CD14-positive monocyte (primary cell): ENCODE data around the gene CTSE. TPM values are rescaled to one million over a fixed set of nuclear protein-coding genes. Genes with fewer than 3 reads are reported as not detected.

Source experiments
- DNase-seq, 3 donors: peaks; one replicate each; pipeline ENCODE4 v3.0.0-alpha.2; 2011 to 2022
- H2AFZ ChIP-seq: 2 replicates; pipeline ENCODE4 v1.6.0; 2012; ENCODE audit warnings: mild to moderate bottlenecking, low read depth, low read length, inconsistent platforms; ENCODE audit not compliant: insufficient read depth, poor library complexity, severe bottlenecking
- H3K27ac ChIP-seq, 2 donors: 1 replicate in 1 of 2; 2 replicates in 1 of 2; pipeline ENCODE4 v1.5.1; 2012 to 2013; ENCODE audit warnings: low read length in 2 of 2, control low read depth in 1 of 2, inconsistent platforms in 1 of 2, low read depth in 1 of 2, mild to moderate bottlenecking in 1 of 2
- H3K27me3 ChIP-seq, 2 donors: one replicate each; pipeline versions ENCODE4 v1.6.0 to v1.6.1; 2011 to 2013; ENCODE audit warnings: low read length in 2 of 2; ENCODE audit not compliant: control insufficient read depth in 2 of 2, insufficient read depth in 2 of 2
- H3K36me3 ChIP-seq, 2 donors: replicated peaks in 1 of 2; 1 replicate in 1 of 2; 2 replicates in 1 of 2; pipeline versions ENCODE4 v1.5.1 to v1.6.1; 2012 to 2013; ENCODE audit warnings: low read length in 2 of 2, control low read depth in 1 of 2, inconsistent platforms in 1 of 2, mild to moderate bottlenecking in 1 of 2; ENCODE audit not compliant: insufficient read depth in 2 of 2, control insufficient read depth in 1 of 2
- H3K4me1 ChIP-seq, 2 donors: 1 replicate in 1 of 2; 2 replicates in 1 of 2; pipeline versions ENCODE4 v1.5.1 to v1.6.1; 2012 to 2013; ENCODE audit warnings: low read length in 2 of 2, control low read depth in 1 of 2, inconsistent platforms in 1 of 2, mild to moderate bottlenecking in 1 of 2, moderate library complexity in 1 of 2; ENCODE audit not compliant: insufficient read depth in 2 of 2, control insufficient read depth in 1 of 2
- H3K4me2 ChIP-seq: replicated peaks from 2 replicates; pipeline ENCODE3; 2012; ENCODE audit warnings: low read length, moderate library complexity, mild to moderate bottlenecking; ENCODE audit not compliant: poor library complexity, severe bottlenecking; ENCODE audit errors: extremely low read depth
- H3K4me3 ChIP-seq, 3 experiments: fragments of 200-600 bp in 1 of 3; sonication (generic) in 1 of 3; replicated peaks in 1 of 3; 1 replicate in 2 of 3; 2 replicates in 1 of 3; pipeline ENCODE4 v1.5.1; 2011 to 2013; ENCODE audit warnings: low read length in 3 of 3, mild to moderate bottlenecking in 3 of 3, control low read depth in 2 of 3, low read depth in 2 of 3, inconsistent platforms in 1 of 3, moderate library complexity in 1 of 3
- H3K79me2 ChIP-seq: 2 replicates; pipeline ENCODE4 v1.6.0; 2012; ENCODE audit warnings: mild to moderate bottlenecking, control low read depth, inconsistent platforms, low read length, moderate library complexity; ENCODE audit not compliant: insufficient read depth
- H3K9ac ChIP-seq: 2 replicates; pipeline ENCODE4 v1.6.0; 2017; ENCODE audit warnings: low read length, mild to moderate bottlenecking; ENCODE audit not compliant: insufficient read depth, poor library complexity, severe bottlenecking
- H3K9me3 ChIP-seq, 2 donors: replicated peaks in 1 of 2; 1 replicate in 1 of 2; 2 replicates in 1 of 2; pipeline versions ENCODE4 v1.5.1 to v1.6.1; 2012 to 2013; ENCODE audit warnings: low read length in 2 of 2, control low read depth in 1 of 2; ENCODE audit not compliant: control insufficient read depth in 1 of 2, insufficient read depth in 1 of 2
- H4K20me1 ChIP-seq: 2 replicates; pipeline ENCODE4 v1.6.0; 2012; ENCODE audit warnings: mild to moderate bottlenecking, low read length, control low read depth, moderate library complexity; ENCODE audit not compliant: insufficient read depth
- H3K27ac Mint-ChIP-seq, 7 donors: one replicate each; pipeline ENCODE4 v1.8.0; 2020; ENCODE audit warnings: mild to moderate bottlenecking in 7 of 7, mixed read lengths in 7 of 7, moderate library complexity in 6 of 7, inconsistent platforms in 2 of 7
- H3K27me3 Mint-ChIP-seq, 3 donors: one replicate each; pipeline ENCODE4 v1.8.0; 2021 to 2022; ENCODE audit warnings: low read depth in 3 of 3, mild to moderate bottlenecking in 3 of 3, mixed read lengths in 3 of 3, moderate library complexity in 3 of 3, inconsistent platforms in 1 of 3
- H3K36me3 Mint-ChIP-seq, 2 donors: one replicate each; pipeline ENCODE4 v1.8.0; 2020; ENCODE audit warnings: mixed read lengths in 2 of 2, inconsistent platforms in 1 of 2, mild to moderate bottlenecking in 1 of 2
- H3K4me1 Mint-ChIP-seq: one replicate; pipeline ENCODE4 v1.8.0; 2020; ENCODE audit warnings: mild to moderate bottlenecking, mixed read lengths
- H3K4me3 Mint-ChIP-seq, 2 donors: one replicate each; pipeline ENCODE4 v1.8.0; 2020; ENCODE audit warnings: mild to moderate bottlenecking in 2 of 2, mixed read lengths in 2 of 2, moderate library complexity in 1 of 2
- H3K9me3 Mint-ChIP-seq, 7 donors: one replicate each; pipeline ENCODE4 v1.8.0; 2020 to 2022; ENCODE audit warnings: mixed read lengths in 7 of 7, mild to moderate bottlenecking in 6 of 7, moderate library complexity in 6 of 7, inconsistent platforms in 2 of 7
- WGBS: methylation state at CpG from one replicate; pipeline ENCODE4 v1.1.5; 2013; ENCODE audit warnings: missing lambda C conversion rate; ENCODE audit not compliant: insufficient coverage; 5-methylcytosine and 5-hydroxymethylcytosine counted together
- intact Hi-C, 2 donors: fragments of 100-400 bp; cut with micrococcal nuclease; formaldehyde crosslinking; loops; one replicate each; pipeline versions ENCODE4 v1.15.0 to v1.15.1; 2023
- polyA plus RNA-seq, 3 donors: library from polyadenylated mRNA; depleted of rRNA in 1 of 3; unstranded in 2 of 3; stranded (reverse) in 1 of 3; fragments of 300-500 nt in 2 of 3; fragments of >200 nt in 1 of 3; fragmentation: Illumina TruSeq in 2 of 3; gene quantifications; 1 replicate in 2 of 3; 2 replicates in 1 of 3; pipeline ENCODE4 v1.2.3, GENCODE V29; 2012 to 2021
- TF ChIP-seq, protein P1 (sequence below): fragments of 200-600 bp; IDR thresholded peaks from one replicate; pipeline ENCODE4 v1.8.0; 2022; ENCODE audit warnings: antibody characterized with exemption, mild to moderate bottlenecking

CTSE gene
- polyA plus RNA-seq, 3 donors: not detected

- peaks cover 0 to 3% (median 0%) of the 10 kb centered on the region in 7 donors for H3K9me3 Mint-ChIP-seq
- H3K36me3 Mint-ChIP-seq: no peaks in the 10 kb centered on the region
- whole genome bisulfite sequencing: 0% methylated on average over 1 of the region's 6 CpGs
- intact Hi-C loops: loop anchor here in 1 of 2 donors (5.0 kb wide), 1 partner anchor 39 kb away; the partner anchor contains the start of gene RHEX
- H3K27me3 Mint-ChIP-seq: peaks cover 0 to 2% (median 0%) of the 10 kb centered on the region in 3 donors
- TF ChIP-seq, protein P1, sequence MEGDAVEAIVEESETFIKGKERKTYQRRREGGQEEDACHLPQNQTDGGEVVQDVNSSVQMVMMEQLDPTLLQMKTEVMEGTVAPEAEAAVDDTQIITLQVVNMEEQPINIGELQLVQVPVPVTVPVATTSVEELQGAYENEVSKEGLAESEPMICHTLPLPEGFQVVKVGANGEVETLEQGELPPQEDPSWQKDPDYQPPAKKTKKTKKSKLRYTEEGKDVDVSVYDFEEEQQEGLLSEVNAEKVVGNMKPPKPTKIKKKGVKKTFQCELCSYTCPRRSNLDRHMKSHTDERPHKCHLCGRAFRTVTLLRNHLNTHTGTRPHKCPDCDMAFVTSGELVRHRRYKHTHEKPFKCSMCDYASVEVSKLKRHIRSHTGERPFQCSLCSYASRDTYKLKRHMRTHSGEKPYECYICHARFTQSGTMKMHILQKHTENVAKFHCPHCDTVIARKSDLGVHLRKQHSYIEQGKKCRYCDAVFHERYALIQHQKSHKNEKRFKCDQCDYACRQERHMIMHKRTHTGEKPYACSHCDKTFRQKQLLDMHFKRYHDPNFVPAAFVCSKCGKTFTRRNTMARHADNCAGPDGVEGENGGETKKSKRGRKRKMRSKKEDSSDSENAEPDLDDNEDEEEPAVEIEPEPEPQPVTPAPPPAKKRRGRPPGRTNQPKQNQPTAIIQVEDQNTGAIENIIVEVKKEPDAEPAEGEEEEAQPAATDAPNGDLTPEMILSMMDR: no peak
- no peak overlapping the region for H3K27ac ChIP-seq
- peak overlapping the region in 1 of 3 experiments; percentile 71 for H3K4me3 ChIP-seq
- no peaks in the 10 kb centered on the region for H3K27me3 ChIP-seq
- H3K9ac ChIP-seq: no peak overlapping the region
- H3K4me2 ChIP-seq: peak overlapping the region; percentile 74
- H3K79me2 ChIP-seq: no peaks in the 10 kb centered on the region
- peak overlapping the region in 1 of 2 donors; percentile 57 for H3K4me3 Mint-ChIP-seq
- no peaks in the 10 kb centered on the region for H3K36me3 ChIP-seq
- no peaks in the 10 kb centered on the region for H3K9me3 ChIP-seq
- H2AFZ ChIP-seq: no peak overlapping the region
- H3K4me1 Mint-ChIP-seq: peaks cover 43% of the 10 kb centered on the region
- no peaks in the 10 kb centered on the region for H4K20me1 ChIP-seq
- peak in 2 of 3 donors; percentile 17 to 25 for DNase-seq
- peak overlapping the region; percentile 16 to 92 (median 73) for H3K27ac Mint-ChIP-seq
- peaks cover 31 to 42% of the 10 kb centered on the region in 2 donors for H3K4me1 ChIP-seq
Measured at GRCh38 chr1:206013026-206013795, 10.5 kb downstream of the CTSE start.

DNA sequence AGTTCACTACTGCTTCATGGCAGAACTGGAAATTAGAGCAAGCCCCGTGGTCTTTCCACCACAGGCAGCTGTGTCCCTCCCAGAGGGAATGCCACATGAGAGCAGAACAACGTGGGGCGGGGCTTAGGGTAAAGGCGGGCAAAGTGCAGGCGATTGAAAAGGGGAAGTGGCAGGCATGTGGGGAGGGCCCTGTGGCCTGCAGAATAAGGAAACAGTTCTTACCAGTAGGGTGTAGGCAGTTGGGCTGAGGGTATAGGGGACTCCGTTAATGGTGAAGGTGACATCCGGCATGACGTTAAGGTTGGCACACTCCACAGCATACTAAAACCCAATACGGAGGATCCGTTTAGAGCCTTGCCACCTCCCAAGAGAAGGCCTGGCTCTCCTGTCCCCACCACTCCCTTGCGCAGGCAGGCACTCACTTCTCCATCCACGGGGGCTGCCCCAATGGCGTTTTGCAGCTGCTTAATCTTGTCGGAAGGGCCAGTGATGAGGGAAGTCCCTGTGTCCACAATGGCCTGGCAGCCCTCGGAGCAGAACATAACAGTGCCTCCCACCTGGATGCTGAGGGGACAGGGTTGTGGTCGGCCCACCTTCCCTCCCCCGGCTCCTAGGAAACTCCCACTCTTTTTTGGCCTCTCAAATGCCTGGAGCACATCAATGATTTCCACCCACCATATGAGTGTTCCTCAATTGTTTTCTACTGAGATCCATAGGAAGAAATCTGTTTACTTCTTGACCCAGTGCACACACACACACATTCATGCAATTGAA is 11.4 kb downstream of the CTSE start:
- intact Hi-C loops: loop anchor here in 1 of 2 donors (5.0 kb wide), 1 partner anchor 40 kb away; the partner anchor contains the start of gene RHEX
- DNase-seq: peak; percentile 83 to 94 (median 90)
- Histone ChIP-seq H3K9me3 (no peaks in the 10 kb centered on the region), H3K4me3 (peak overlapping the region; percentile 0 to 71 (median 11)), H3K27ac (peak overlapping the region; percentile 44 to 80), H3K27me3 (no peaks in the 10 kb centered on the region), H3K79me2 (no peaks in the 10 kb centered on the region), H3K4me1 (peaks cover 31 to 42% of the 10 kb centered on the region in 2 donors), H3K4me2 (peak overlapping the region; percentile 74), H3K36me3 (no peaks in the 10 kb centered on the region), H4K20me1 (no peaks in the 10 kb centered on the region), H2AFZ (peak overlapping the region; percentile 72), H3K9ac (no peak overlapping the region)
- H3K9me3 Mint-ChIP-seq: no peaks in the 10 kb centered on the region
- TF ChIP-seq, protein P1: no peak
- peak overlapping the region; percentile 73 to 92 (median 88) for H3K27ac Mint-ChIP-seq
- H3K27me3 Mint-ChIP-seq: peaks cover 0 to 2% (median 0%) of the 10 kb centered on the region in 3 donors
- no peaks in the 10 kb centered on the region for H3K36me3 Mint-ChIP-seq
- peaks cover 43% of the 10 kb centered on the region for H3K4me1 Mint-ChIP-seq
- 5% methylated on average over 7 of the region's 17 CpGs for WGBS
- peak overlapping the region; percentile 56 to 80 for H3K4me3 Mint-ChIP-seq
